HCEC 1CT (cell line): ENCODE measurements around the gene GLI2.
A peak's percentile ranks its signal among the peaks of the same experiment; 100 is the strongest.

Experiments used
- DNase-seq: peaks from one replicate; pipeline ENCODE4 v3.0.0-alpha.2; 2017

Gene GLI2

GRCh38 chr2:120735746-120736170 is at the start of gene GLI2:
TSS of gene GLI2 (plus strand) at chr2:120735868. CDS start at chr2:120797321, 61,453 bp downstream.
- peak; percentile 91 for DNase-seq

- no peak for DNase-seq
Measured at GRCh38 chr2:120685974-120686297, 49.7 kb upstream of the GLI2 start.

- DNase-seq = no peak
Measured at GRCh38 chr2:120686511-120687168, 49.0 kb upstream of the GLI2 start.

- DNase-seq = no peak
Measured at GRCh38 chr2:120687210-120687609, 48.5 kb upstream of the GLI2 start.

- DNase-seq = no peak
Measured at GRCh38 chr2:120690521-120690920, 45.1 kb upstream of the GLI2 start.

GRCh38 chr2:120691410-120691809 is 44.3 kb upstream of the GLI2 start:
- DNase-seq = no peak

- no peak for DNase-seq
Measured at GRCh38 chr2:120692691-120693090, 43.0 kb upstream of the GLI2 start.

GRCh38 chr2:120693121-120693520 is 42.5 kb upstream of the GLI2 start:
- DNase-seq = no peak

GRCh38 chr2:120694034-120694433 is 41.6 kb upstream of the GLI2 start:
- no peak for DNase-seq

GRCh38 chr2:120697471-120697870 is 38.2 kb upstream of the GLI2 start:
- DNase-seq = no peak

GRCh38 chr2:120699292-120699691 is 36.4 kb upstream of the GLI2 start:
- no peak for DNase-seq

GRCh38 chr2:120700659-120701058 is 35.0 kb upstream of the GLI2 start:
- no peak for DNase-seq

GRCh38 chr2:120701096-120701495 is 34.6 kb upstream of the GLI2 start:
- DNase-seq = no peak

- DNase-seq = no peak
Measured at GRCh38 chr2:120701499-120701898, 34.2 kb upstream of the GLI2 start.

GRCh38 chr2:120702061-120702460 is 33.6 kb upstream of the GLI2 start:
- DNase-seq = no peak

GRCh38 chr2:120702801-120703200 is 32.9 kb upstream of the GLI2 start:
- no peak for DNase-seq

- DNase-seq = peak; percentile 94
Measured at GRCh38 chr2:120703330-120703994, 32.2 kb upstream of the GLI2 start.

GRCh38 chr2:120704696-120705095 is 31.0 kb upstream of the GLI2 start:
- DNase-seq = no peak

- no peak for DNase-seq
Measured at GRCh38 chr2:120707816-120708215, 27.9 kb upstream of the GLI2 start.

GRCh38 chr2:120708944-120709607 is 26.6 kb upstream of the GLI2 start:
- no peak for DNase-seq

- no peak for DNase-seq
Measured at GRCh38 chr2:120709608-120710041, 26.0 kb upstream of the GLI2 start.

GRCh38 chr2:120710256-120710655 is 25.4 kb upstream of the GLI2 start:
- no peak for DNase-seq

- no peak for DNase-seq
Measured at GRCh38 chr2:120711694-120712093, 24.0 kb upstream of the GLI2 start.

GRCh38 chr2:120712180-120712681 is 23.4 kb upstream of the GLI2 start:
- no peak for DNase-seq
